Loucy (cell line): ENCODE data around the gene MYH15.

Source experiments
- H2AFZ ChIP-seq: fragments of 200-600 bp; sonication (generic); 2 replicates; pipeline ENCODE4 v1.6.0; 2016; ENCODE audit warnings: antibody characterized with exemption, mild to moderate bottlenecking, low read length, moderate library complexity
- H3F3A ChIP-seq: fragments of 200-600 bp; 2 replicates; pipeline ENCODE4 v1.6.0; 2016; ENCODE audit warnings: antibody characterized with exemption, low read depth, mild to moderate bottlenecking
- H3K27me3 ChIP-seq: fragments of 200-600 bp; sonication (generic); 2 replicates; pipeline ENCODE4 v1.6.1; 2014; ENCODE audit warnings: low read length, mild to moderate bottlenecking; ENCODE audit not compliant: insufficient read depth, poor library complexity, severe bottlenecking
- H3K36me3 ChIP-seq: fragments of 200-600 bp; sonication (generic); 2 replicates; pipeline ENCODE4 v1.6.1; 2016; ENCODE audit warnings: low read length; ENCODE audit not compliant: insufficient read depth
- H3K4me1 ChIP-seq: fragments of 200-600 bp; sonication (generic); 2 replicates; pipeline ENCODE4 v1.5.1; 2014; ENCODE audit warnings: low read length, mild to moderate bottlenecking; ENCODE audit not compliant: insufficient read depth, poor library complexity, severe bottlenecking
- H3K4me2 ChIP-seq: fragments of 200-600 bp; sonication (generic); 2 replicates; pipeline ENCODE4 v1.6.0; 2014; ENCODE audit warnings: antibody characterized with exemption, low read length, low read depth, mild to moderate bottlenecking; ENCODE audit not compliant: poor library complexity, severe bottlenecking
- H3K4me3 ChIP-seq: fragments of 200-600 bp; sonication (generic); 2 replicates; pipeline ENCODE4 v1.5.1; 2014; ENCODE audit warnings: low read length, mild to moderate bottlenecking, mixed read lengths; ENCODE audit not compliant: poor library complexity, severe bottlenecking
- H3K79me2 ChIP-seq: fragments of 200-600 bp; sonication (generic); 2 replicates; pipeline ENCODE4 v1.6.1; 2014; ENCODE audit warnings: low read length; ENCODE audit not compliant: insufficient read depth
- H3K9ac ChIP-seq: fragments of 200-600 bp; sonication (generic); 2 replicates; pipeline ENCODE4 v1.6.0; 2014; ENCODE audit warnings: mild to moderate bottlenecking, low read depth, low read length, moderate library complexity; ENCODE audit not compliant: poor library complexity, severe bottlenecking
- H3K9me2 ChIP-seq: fragments of 200-600 bp; sonication (generic); replicated peaks from 2 replicates; pipeline ENCODE4 v1.6.1; 2016; ENCODE audit warnings: low read depth, low read length, mixed read lengths
- H3K9me3 ChIP-seq: fragments of 200-600 bp; sonication (generic); 2 replicates; pipeline ENCODE4 v1.6.1; 2014; ENCODE audit warnings: mild to moderate bottlenecking, antibody characterized with exemption, low read length, low read depth; ENCODE audit not compliant: insufficient read depth
- H4K20me1 ChIP-seq: fragments of 200-600 bp; sonication (generic); 2 replicates; pipeline ENCODE4 v1.6.0; 2014; ENCODE audit warnings: antibody characterized with exemption, low read length, mild to moderate bottlenecking; ENCODE audit not compliant: insufficient read depth, poor library complexity, severe bottlenecking
- EZH2phosphoT487 ChIP-seq: fragments of 200-600 bp; IDR thresholded peaks from 2 replicates; pipeline ENCODE4 v1.6.1; 2018; ENCODE audit warnings: antibody characterized with exemption, mild to moderate bottlenecking, moderate library complexity, borderline replicate concordance
- TF ChIP-seq, protein P1 (sequence below): fragments of 200-600 bp; sonication (generic); conservative IDR thresholded peaks from 2 replicates; pipeline ENCODE4 v1.5.1; 2014; ENCODE audit warnings: mild to moderate bottlenecking, antibody characterized with exemption, low read length

MYH15 gene

DNA sequence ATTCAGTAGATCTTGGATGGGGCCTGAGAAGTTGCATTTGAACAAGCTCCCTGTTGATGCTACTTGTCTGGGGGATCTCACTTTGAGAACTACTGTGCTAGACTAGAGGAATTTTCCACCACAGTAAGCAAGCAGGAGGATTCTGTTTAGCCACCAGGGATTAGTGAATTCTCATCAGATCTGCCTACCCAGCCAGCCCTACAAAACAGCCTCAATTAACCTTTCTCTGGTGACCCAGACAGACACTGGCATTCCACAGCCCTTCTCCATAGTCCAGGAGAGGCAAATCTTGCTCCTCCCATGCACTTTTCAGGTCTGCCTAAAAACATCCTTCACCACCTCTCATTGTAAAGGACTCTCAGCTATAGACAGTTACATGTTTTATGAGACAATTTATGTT is 16.7 kb upstream of the MYH15 start:
- H3K9me2 ChIP-seq, result no peaks in the 10 kb centered on the region
- no peak overlapping the region for H3K9ac ChIP-seq
- no peaks in the 10 kb centered on the region for H3K36me3 ChIP-seq
- no peak overlapping the region for H3K4me3 ChIP-seq
- no peaks in the 10 kb centered on the region for H4K20me1 ChIP-seq
- H3K9me3 ChIP-seq, result no peaks in the 10 kb centered on the region
- H3K4me1 ChIP-seq, result no peaks in the 10 kb centered on the region
- no peak overlapping the region for H2AFZ ChIP-seq
- TF ChIP-seq, protein P1, sequence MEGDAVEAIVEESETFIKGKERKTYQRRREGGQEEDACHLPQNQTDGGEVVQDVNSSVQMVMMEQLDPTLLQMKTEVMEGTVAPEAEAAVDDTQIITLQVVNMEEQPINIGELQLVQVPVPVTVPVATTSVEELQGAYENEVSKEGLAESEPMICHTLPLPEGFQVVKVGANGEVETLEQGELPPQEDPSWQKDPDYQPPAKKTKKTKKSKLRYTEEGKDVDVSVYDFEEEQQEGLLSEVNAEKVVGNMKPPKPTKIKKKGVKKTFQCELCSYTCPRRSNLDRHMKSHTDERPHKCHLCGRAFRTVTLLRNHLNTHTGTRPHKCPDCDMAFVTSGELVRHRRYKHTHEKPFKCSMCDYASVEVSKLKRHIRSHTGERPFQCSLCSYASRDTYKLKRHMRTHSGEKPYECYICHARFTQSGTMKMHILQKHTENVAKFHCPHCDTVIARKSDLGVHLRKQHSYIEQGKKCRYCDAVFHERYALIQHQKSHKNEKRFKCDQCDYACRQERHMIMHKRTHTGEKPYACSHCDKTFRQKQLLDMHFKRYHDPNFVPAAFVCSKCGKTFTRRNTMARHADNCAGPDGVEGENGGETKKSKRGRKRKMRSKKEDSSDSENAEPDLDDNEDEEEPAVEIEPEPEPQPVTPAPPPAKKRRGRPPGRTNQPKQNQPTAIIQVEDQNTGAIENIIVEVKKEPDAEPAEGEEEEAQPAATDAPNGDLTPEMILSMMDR, result no peak
- no peak for TF ChIP-seq EZH2phosphoT487
- H3K79me2 ChIP-seq, result no peaks in the 10 kb centered on the region
- no peaks in the 10 kb centered on the region for H3K27me3 ChIP-seq
- H3K4me2 ChIP-seq, result no peak overlapping the region
- H3F3A ChIP-seq, result no peaks in the 10 kb centered on the region

DNA sequence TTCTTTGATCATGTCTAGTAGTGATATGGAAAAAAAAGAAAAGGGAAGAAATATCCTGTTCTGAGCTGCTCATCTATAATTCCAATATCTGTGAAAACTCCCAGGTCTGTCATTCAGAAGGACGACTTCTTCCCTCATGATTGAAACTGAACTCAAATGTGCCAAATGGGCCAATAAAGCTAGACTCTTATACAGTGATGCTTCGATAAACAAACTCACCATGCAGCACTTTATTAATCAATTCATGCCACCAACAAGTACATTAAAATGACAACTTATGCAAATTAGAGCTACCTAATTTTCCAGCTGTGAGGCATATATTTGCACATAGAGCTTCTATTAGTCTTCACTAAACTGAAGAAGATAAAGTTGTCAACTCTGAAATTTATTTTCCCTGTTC is 15.6 kb upstream of the MYH15 start:
- H3K4me3 ChIP-seq, result no peak overlapping the region
- no peaks in the 10 kb centered on the region for H3K9me2 ChIP-seq
- no peak overlapping the region for H3K4me2 ChIP-seq
- no peaks in the 10 kb centered on the region for H4K20me1 ChIP-seq
- no peaks in the 10 kb centered on the region for H3K36me3 ChIP-seq
- H3K27me3 ChIP-seq, result no peaks in the 10 kb centered on the region
- no peaks in the 10 kb centered on the region for H3F3A ChIP-seq
- H3K4me1 ChIP-seq, result peaks cover 6% of the 10 kb centered on the region
- H3K9ac ChIP-seq, result no peak overlapping the region
- TF ChIP-seq, protein P1, result no peak
- TF ChIP-seq EZH2phosphoT487, result no peak
- no peak overlapping the region for H2AFZ ChIP-seq
- no peaks in the 10 kb centered on the region for H3K9me3 ChIP-seq
- H3K79me2 ChIP-seq, result no peaks in the 10 kb centered on the region

DNA sequence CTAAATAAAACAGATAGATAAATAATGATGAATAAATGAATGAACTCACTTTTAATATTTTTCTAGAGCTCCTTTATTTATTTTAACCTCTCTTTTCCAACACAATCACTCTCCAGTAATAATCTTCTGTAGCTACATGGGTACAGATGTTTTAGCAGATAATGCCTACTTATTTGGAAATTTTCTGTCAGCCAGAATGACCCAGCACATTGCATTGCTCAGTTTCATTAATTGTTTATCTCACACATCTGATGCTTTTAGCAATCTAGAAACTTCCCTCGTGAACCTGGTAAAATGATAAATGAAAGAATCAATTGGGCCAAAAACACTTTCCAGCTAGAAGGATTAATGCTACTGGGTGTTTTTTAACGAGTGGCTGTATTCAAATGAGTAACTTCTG is 14.9 kb upstream of the MYH15 start:
- H3K9me3 ChIP-seq, result no peaks in the 10 kb centered on the region
- peaks cover 6% of the 10 kb centered on the region for H3K4me1 ChIP-seq
- no peaks in the 10 kb centered on the region for H3K27me3 ChIP-seq

More for the DNA sequence above, 14.9 kb upstream of the MYH15 start:
- Histone ChIP-seq H3K9me2 (no peaks in the 10 kb centered on the region), H3K79me2 (no peaks in the 10 kb centered on the region), H3K4me2 (no peak overlapping the region), H4K20me1 (no peaks in the 10 kb centered on the region), H3K9ac (no peak overlapping the region), H3F3A (no peaks in the 10 kb centered on the region), H3K4me3 (no peak overlapping the region), H3K36me3 (no peaks in the 10 kb centered on the region), H2AFZ (no peak overlapping the region)
- TF ChIP-seq, protein P1, result no peak
- no peak for TF ChIP-seq EZH2phosphoT487
